Measurements from ENCODE around the gene KRT20. TPM values are rescaled to one million over a fixed set of nuclear protein-coding genes. Genes with fewer than 3 reads are reported as not detected.

KRT20 gene
- total and polyA plus RNA-seq, 2 donors (not counting 3 experiments of a cell fraction or from before 2014, with no cell fraction given): not detected

- Histone ChIP-seq H4K20me1 (replicated peaks; ENCODE audit: control insufficient read depth, extremely low read depth, insufficient read depth, low read length) (no peaks in the 10 kb centered on the region), H3K27me3 (ENCODE audit: control insufficient read depth in 2 of 2, insufficient read depth in 2 of 2, low read length in 2 of 2) (peaks cover 10 to 13% of the 10 kb centered on the region in 2 experiments), H3K79me2 (ENCODE audit: control insufficient read depth, insufficient read depth, low read length) (no peaks in the 10 kb centered on the region), H3K27ac (ENCODE audit: insufficient read depth, low read depth, low read length) (no peak overlapping the region), H3K4me3 (replicated peaks in 1 of 3; ENCODE audit: insufficient read depth in 1 of 3, low read depth in 1 of 3, low read length in 3 of 3) (no peak overlapping the region), H3K9me1 (replicated peaks; ENCODE audit: control insufficient read depth, extremely low read depth, insufficient read depth, low read length) (no peaks in the 10 kb centered on the region), H3K36me3 (ENCODE audit: control insufficient read depth in 2 of 2, extremely low read depth in 1 of 2, insufficient read depth in 2 of 2, low read length in 2 of 2) (no peaks in the 10 kb centered on the region), H2AFZ (ENCODE audit: low read depth, low read length) (no peak overlapping the region), H3K9me3 (replicated peaks; ENCODE audit: control insufficient read depth, insufficient read depth, low read length) (no peaks in the 10 kb centered on the region), H3K4me1 (ENCODE audit: control insufficient read depth, extremely low read depth, insufficient read depth, low read length) (no peaks in the 10 kb centered on the region), H3K9ac (replicated peaks; ENCODE audit: extremely low read depth, insufficient read depth, low read length) (no peak overlapping the region), H3K4me2 (ENCODE audit: insufficient read depth, low read length) (no peak overlapping the region)
- FAIRE-seq (no peak), DNase-seq (ENCODE audit: low read depth, low spot score) (no peak)
- POLR2A ChIA-PET: no interaction called here
- no TSS peak for BruUV-seq (replicated peaks)
- dilution Hi-C loops (cut with MboI; ENCODE audit: extremely low pct_ligation_motif_present, low sequenced_read_pairs): no loop called here
- intact Hi-C loops (cut with micrococcal nuclease): no loop called here
- CTCF ChIA-PET: interaction anchor here (1.1 to 1.4 kb wide), 3 partner anchors 10 to 20 kb away, joined by 4 read pairs; no protein-coding TSS in a partner anchor
- TF ChIP-seq JUN (IDR thresholded peaks at IDR 0.05; ENCODE audit: borderline replicate concordance, insufficient read depth, insufficient read length, low read depth) (no peak), CTCF (IDR thresholded peaks at IDR 0.05; ENCODE audit: extremely low read depth in 1 of 2, insufficient read depth in 1 of 2, low read depth in 1 of 2, low read length in 2 of 2) (no peak), FOS (IDR thresholded peaks at IDR 0.05; ENCODE audit: borderline replicate concordance, insufficient read depth, low read length) (no peak), GATA2 (IDR thresholded peaks at IDR 0.05; ENCODE audit: insufficient read depth, insufficient read length, low read depth, low read length) (no peak), POLR2A (IDR thresholded peaks at IDR 0.05; ENCODE audit: low read depth, low read length) (no peak), MAX (IDR thresholded peaks at IDR 0.05; ENCODE audit: insufficient read depth, insufficient read length) (no peak), EZH2 (IDR thresholded peaks at IDR 0.05; ENCODE audit: borderline replicate concordance, low read depth, low read length, severe bottlenecking) (no peak), POLR2AphosphoS5 (IDR thresholded peaks at IDR 0.05; ENCODE audit: insufficient read depth, low read depth, low read length) (no peak)
Observed at GRCh38 chr17:40843242-40843641, 41.8 kb downstream of the KRT20 start.

All from endothelial cell of umbilical vein (primary cell).